K562 (cell line): ENCODE data around the gene NHSL2. TPM values are rescaled to one million over a fixed set of nuclear protein-coding genes. Genes with fewer than 3 reads are reported as not detected.

Experiments used
- C11orf30 ChIP-seq: fragments of 450-650 bp; IDR thresholded peaks from 2 replicates; pipeline ENCODE4 v1.6.1; 2016; ENCODE audit warnings: low read depth, mild to moderate bottlenecking
- CBX2 ChIP-seq: fragments of 200-600 bp; sonication (generic); IDR thresholded peaks from one replicate; pipeline ENCODE4 v1.6.1; 2012; ENCODE audit warnings: mild to moderate bottlenecking, low read length, inconsistent platforms; ENCODE audit not compliant: insufficient read depth, poor library complexity, severe bottlenecking
- CCNT2 ChIP-seq: IDR thresholded peaks from 2 replicates; pipeline ENCODE4 v1.6.1; 2011; ENCODE audit warnings: borderline replicate concordance, low read depth, mild to moderate bottlenecking, moderate library complexity, mixed read lengths, low read length; ENCODE audit not compliant: insufficient read length; ENCODE audit errors: extremely low read depth
- E2F3 ChIP-seq: fragments of 250-450 bp; sonication (Bioruptor Pico); IDR thresholded peaks from 2 replicates; pipeline ENCODE4 v1.4.0; 2020; ENCODE audit warnings: mild to moderate bottlenecking
- FOSL1 ChIP-seq: fragments of 200-800 bp; sonication (Bioruptor generic); conservative IDR thresholded peaks from 2 replicates; pipeline ENCODE4 v1.6.1; 2016; ENCODE audit warnings: missing genetic modification characterization, missing compliant biosample characterization
- GABPB2 ChIP-seq: fragments of 250-450 bp; sonication (Bioruptor Pico); conservative IDR thresholded peaks from 2 replicates; pipeline ENCODE4 v1.5.1; 2021; ENCODE audit warnings: mild to moderate bottlenecking
- MAFF ChIP-seq: IDR thresholded peaks from 2 replicates; pipeline ENCODE4 v1.6.1; 2012; ENCODE audit warnings: low read length, improper control_type of control experiment
- SMARCE1 ChIP-seq: fragments of 450-650 bp; IDR thresholded peaks from 2 replicates; pipeline ENCODE4 v1.7.1; 2016; ENCODE audit warnings: mild to moderate bottlenecking
- TAF9B ChIP-seq: fragments of 450-650 bp; IDR thresholded peaks from 2 replicates; pipeline ENCODE4 v1.6.1; 2018; ENCODE audit warnings: mild to moderate bottlenecking; ENCODE audit not compliant: partially characterized antibody
- TARDBP ChIP-seq: fragments of 450-650 bp; IDR thresholded peaks from 2 replicates; pipeline ENCODE4 v1.6.1; 2016
- TEAD1 ChIP-seq, 2 experiments: fragments of 450-650 bp in 1 of 2; sonication (generic) in 1 of 2; formaldehyde crosslinking; IDR thresholded peaks; 2 replicates each; pipeline versions ENCODE4 v1.4.0 to v1.8.0; 2020 to 2022; ENCODE audit warnings: mild to moderate bottlenecking in 2 of 2, missing genetic modification reagents in 1 of 2
- ZNF23 ChIP-seq: fragments of 250-450 bp; sonication (Bioruptor Pico); IDR thresholded peaks from 2 replicates; pipeline ENCODE4 v1.4.0; 2020; ENCODE audit warnings: mild to moderate bottlenecking
- ZNF24 ChIP-seq: fragments of 450-650 bp; IDR thresholded peaks from 2 replicates; pipeline ENCODE4 v1.6.1; 2016
- ZNF3 ChIP-seq: fragments of 250-450 bp; sonication (Bioruptor Pico); IDR thresholded peaks from 2 replicates; pipeline ENCODE4 v1.5.0; 2021; ENCODE audit warnings: mild to moderate bottlenecking, moderate library complexity
- polyA plus RNA-seq, 8 experiments: library from polyadenylated mRNA; depleted of rRNA in 4 of 8; stranded (reverse) in 5 of 8; unstranded in 3 of 8; fragments of >200 nt; fragmentation: Nextera tagmentation in 2 of 8; fragmentation: Illumina TruSeq in 1 of 8; extraction: Ambion mirVana in 2 of 8; extraction: Trizol in 1 of 8; gene quantifications; 2 replicates each; pipeline versions ENCODE4 v1.2.1 to v1.2.3, GENCODE V29; 2011 to 2014; ENCODE audit warnings: inconsistent platforms in 1 of 8, missing spikeins in 1 of 8
- total RNA-seq, 7 experiments: library from RNA; depleted of rRNA in 6 of 7; stranded (reverse); fragments of >200 nt in 6 of 7; fragmentation: Illumina TruSeq in 2 of 7; extraction: Trizol in 2 of 7; gene quantifications; 2 replicates each; pipeline versions ENCODE4 v1.2.1 to v1.2.3, GENCODE V29; 2011 to 2021; ENCODE audit warnings: low replicate concordance in 1 of 7
- TF ChIP-seq, protein P1 (sequence below), 2 experiments: fragments of 450-650 bp in 1 of 2; sonication (generic) in 1 of 2; formaldehyde crosslinking in 1 of 2; IDR thresholded peaks in 1 of 2; conservative IDR thresholded peaks in 1 of 2; 2 replicates each; pipeline versions ENCODE4 v1.6.1 to v1.8.1; 2016 to 2023; ENCODE audit warnings: mild to moderate bottlenecking in 2 of 2, moderate library complexity in 2 of 2, inconsistent platforms in 1 of 2, missing genetic modification reagents in 1 of 2
- TF ChIP-seq, protein P2 (sequence below): fragments of 450-650 bp; conservative IDR thresholded peaks from 2 replicates; pipeline ENCODE4 v1.6.1; 2016; ENCODE audit warnings: missing genetic modification characterization, low read depth, mild to moderate bottlenecking, control low read depth, missing compliant biosample characterization
- TF ChIP-seq, protein P3 (sequence below): IDR thresholded peaks from 2 replicates; pipeline ENCODE4 v1.6.1; 2014; ENCODE audit warnings: antibody characterized with exemption
- TF ChIP-seq, protein P4 (sequence below): sonication (generic); formaldehyde crosslinking; IDR thresholded peaks from 2 replicates; pipeline ENCODE4 v1.8.0; 2022; ENCODE audit warnings: missing genetic modification reagents, mild to moderate bottlenecking, borderline replicate concordance
- TF ChIP-seq, protein P5 (sequence below), 2 experiments: fragments of 200-800 bp in 1 of 2; sonication (Bioruptor generic) in 1 of 2; sonication (generic) in 1 of 2; formaldehyde crosslinking in 1 of 2; IDR thresholded peaks in 1 of 2; conservative IDR thresholded peaks in 1 of 2; 2 replicates each; pipeline versions ENCODE4 v1.5.0 to v1.6.1; 2016 to 2020; ENCODE audit warnings: missing compliant biosample characterization in 1 of 2, missing genetic modification characterization in 1 of 2, missing genetic modification reagents in 1 of 2

Gene NHSL2
- total and polyA plus RNA-seq, 9 of the 15 experiments (the other 6 are each of a cell fraction or from before 2014, with no cell fraction given): 0.02 TPM; not detected in 8

DNA sequence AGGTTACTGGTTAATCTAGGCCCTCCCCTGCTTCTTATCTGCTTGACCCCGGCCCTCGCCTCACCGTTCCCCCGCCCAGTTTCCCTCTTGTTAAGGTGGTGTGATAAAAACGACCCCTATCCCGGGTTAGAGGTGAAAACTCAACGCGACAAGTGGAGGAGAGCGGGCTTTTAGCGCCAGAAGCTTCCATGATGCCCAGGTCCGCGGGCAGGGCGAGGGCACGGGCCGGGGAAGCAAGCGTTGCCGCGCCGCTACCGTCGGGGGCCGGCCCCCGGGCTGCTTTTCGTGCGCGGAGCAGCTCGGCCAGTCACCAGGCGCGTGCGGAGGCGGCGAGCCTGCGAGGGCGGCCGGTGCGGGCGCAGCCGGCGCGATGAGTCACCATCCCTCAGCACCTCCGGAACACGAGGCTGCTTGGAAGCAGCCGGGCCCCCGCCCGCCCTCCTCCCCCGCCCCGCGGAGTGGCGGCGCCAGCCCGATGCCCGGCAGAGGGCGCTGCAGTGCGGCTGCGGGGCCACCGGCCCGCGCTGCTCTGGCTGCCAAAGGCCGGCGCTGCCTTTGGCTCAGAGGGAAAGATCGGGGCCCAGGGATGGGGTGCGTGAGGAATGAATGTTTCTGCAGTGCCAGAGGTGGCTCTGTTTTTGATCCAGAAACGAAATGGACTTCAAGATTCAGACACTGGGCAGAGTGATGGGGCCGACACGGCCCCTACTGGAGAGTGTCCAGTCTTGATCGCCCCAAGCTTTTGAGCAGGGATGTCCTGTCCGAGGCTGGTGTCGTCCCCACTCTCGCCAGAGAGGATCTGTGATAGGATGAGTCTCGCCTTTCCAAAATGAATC, 107.8 kb downstream of the NHSL2 start (continued):
- TF ChIP-seq GABPB2 (CRISPR knock-in tag) (no peak), TEAD1 (CRISPR knock-in tag; IDR thresholded peaks at IDR 0.05) (peak in 1 of 2 experiments; percentile 58; a peak in 1 of 4 replicates), C11orf30 (no peak), FOSL1 (peak; percentile 95), E2F3 (CRISPR knock-in tag) (no peak), ZNF23 (CRISPR knock-in tag) (no peak), MAFF (no peak), CCNT2 (peak; percentile 98), CBX2 (no peak), TARDBP (0 out of 2 replicates have a peak, but pooled peaks have one; percentile 24), ZNF3 (no peak), TAF9B (no peak), SMARCE1 (no peak), ZNF24 (no peak)
- TF ChIP-seq, protein P1, sequence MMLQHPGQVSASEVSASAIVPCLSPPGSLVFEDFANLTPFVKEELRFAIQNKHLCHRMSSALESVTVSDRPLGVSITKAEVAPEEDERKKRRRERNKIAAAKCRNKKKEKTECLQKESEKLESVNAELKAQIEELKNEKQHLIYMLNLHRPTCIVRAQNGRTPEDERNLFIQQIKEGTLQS (IDR thresholded peaks at IDR 0.05): peak; percentile 73
- TF ChIP-seq, protein P1 (CRISPR knock-in tag; conservative IDR thresholded peaks at IDR 0.05): peak; percentile 81; the same call in 1 of the 2 replicates
- TF ChIP-seq, protein P2, sequence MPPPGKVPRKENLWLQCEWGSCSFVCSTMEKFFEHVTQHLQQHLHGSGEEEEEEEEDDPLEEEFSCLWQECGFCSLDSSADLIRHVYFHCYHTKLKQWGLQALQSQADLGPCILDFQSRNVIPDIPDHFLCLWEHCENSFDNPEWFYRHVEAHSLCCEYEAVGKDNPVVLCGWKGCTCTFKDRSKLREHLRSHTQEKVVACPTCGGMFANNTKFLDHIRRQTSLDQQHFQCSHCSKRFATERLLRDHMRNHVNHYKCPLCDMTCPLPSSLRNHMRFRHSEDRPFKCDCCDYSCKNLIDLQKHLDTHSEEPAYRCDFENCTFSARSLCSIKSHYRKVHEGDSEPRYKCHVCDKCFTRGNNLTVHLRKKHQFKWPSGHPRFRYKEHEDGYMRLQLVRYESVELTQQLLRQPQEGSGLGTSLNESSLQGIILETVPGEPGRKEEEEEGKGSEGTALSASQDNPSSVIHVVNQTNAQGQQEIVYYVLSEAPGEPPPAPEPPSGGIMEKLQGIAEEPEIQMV (tag): no peak
- TF ChIP-seq, protein P3, sequence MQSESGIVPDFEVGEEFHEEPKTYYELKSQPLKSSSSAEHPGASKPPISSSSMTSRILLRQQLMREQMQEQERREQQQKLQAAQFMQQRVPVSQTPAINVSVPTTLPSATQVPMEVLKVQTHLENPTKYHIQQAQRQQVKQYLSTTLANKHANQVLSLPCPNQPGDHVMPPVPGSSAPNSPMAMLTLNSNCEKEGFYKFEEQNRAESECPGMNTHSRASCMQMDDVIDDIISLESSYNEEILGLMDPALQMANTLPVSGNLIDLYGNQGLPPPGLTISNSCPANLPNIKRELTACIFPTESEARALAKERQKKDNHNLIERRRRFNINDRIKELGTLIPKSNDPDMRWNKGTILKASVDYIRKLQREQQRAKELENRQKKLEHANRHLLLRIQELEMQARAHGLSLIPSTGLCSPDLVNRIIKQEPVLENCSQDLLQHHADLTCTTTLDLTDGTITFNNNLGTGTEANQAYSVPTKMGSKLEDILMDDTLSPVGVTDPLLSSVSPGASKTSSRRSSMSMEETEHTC: peak; percentile 52
- TF ChIP-seq, protein P4, sequence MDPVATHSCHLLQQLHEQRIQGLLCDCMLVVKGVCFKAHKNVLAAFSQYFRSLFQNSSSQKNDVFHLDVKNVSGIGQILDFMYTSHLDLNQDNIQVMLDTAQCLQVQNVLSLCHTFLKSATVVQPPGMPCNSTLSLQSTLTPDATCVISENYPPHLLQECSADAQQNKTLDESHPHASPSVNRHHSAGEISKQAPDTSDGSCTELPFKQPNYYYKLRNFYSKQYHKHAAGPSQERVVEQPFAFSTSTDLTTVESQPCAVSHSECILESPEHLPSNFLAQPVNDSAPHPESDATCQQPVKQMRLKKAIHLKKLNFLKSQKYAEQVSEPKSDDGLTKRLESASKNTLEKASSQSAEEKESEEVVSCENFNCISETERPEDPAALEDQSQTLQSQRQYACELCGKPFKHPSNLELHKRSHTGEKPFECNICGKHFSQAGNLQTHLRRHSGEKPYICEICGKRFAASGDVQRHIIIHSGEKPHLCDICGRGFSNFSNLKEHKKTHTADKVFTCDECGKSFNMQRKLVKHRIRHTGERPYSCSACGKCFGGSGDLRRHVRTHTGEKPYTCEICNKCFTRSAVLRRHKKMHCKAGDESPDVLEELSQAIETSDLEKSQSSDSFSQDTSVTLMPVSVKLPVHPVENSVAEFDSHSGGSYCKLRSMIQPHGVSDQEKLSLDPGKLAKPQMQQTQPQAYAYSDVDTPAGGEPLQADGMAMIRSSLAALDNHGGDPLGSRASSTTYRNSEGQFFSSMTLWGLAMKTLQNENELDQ (CRISPR knock-in tag): no peak
- TF ChIP-seq, protein P5, sequence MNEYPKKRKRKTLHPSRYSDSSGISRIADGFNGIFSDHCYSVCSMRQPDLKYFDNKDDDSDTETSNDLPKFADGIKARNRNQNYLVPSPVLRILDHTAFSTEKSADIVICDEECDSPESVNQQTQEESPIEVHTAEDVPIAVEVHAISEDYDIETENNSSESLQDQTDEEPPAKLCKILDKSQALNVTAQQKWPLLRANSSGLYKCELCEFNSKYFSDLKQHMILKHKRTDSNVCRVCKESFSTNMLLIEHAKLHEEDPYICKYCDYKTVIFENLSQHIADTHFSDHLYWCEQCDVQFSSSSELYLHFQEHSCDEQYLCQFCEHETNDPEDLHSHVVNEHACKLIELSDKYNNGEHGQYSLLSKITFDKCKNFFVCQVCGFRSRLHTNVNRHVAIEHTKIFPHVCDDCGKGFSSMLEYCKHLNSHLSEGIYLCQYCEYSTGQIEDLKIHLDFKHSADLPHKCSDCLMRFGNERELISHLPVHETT (CRISPR knock-in tag; conservative IDR thresholded peaks at IDR 0.05 in 1 of 2, IDR thresholded peaks at IDR 0.05 in 1 of 2): no peak
